K562 (cell line): ENCODE results near the gene RNF167. TPM values are rescaled to one million over a fixed set of nuclear protein-coding genes. Genes with fewer than 3 reads are reported as not detected.
A peak's percentile ranks its signal among the peaks of the same experiment; 100 is the strongest.

Experiments
- ARHGAP35 ChIP-seq: fragments of 450-650 bp; IDR thresholded peaks from 2 replicates; pipeline ENCODE4 v1.6.1; 2018; ENCODE audit not compliant: partially characterized antibody
- NKRF ChIP-seq: fragments of 450-650 bp; IDR thresholded peaks from 2 replicates; pipeline ENCODE4 v1.6.1; 2016; ENCODE audit warnings: borderline replicate concordance
- RFX5 ChIP-seq: IDR thresholded peaks from 2 replicates; pipeline ENCODE4 v1.6.1; 2011; ENCODE audit warnings: low read depth, mild to moderate bottlenecking, improper control_type of control experiment, low read length
- ZBTB40 ChIP-seq, 2 experiments: fragments of 450-650 bp in 1 of 2; sonication (generic) in 1 of 2; formaldehyde crosslinking in 1 of 2; IDR thresholded peaks; 2 replicates each; pipeline versions ENCODE4 v1.7.1 to v1.9.0; 2016 to 2022; ENCODE audit warnings: inconsistent platforms in 1 of 2, mild to moderate bottlenecking in 1 of 2, missing genetic modification reagents in 1 of 2
- ZEB2 ChIP-seq: fragments of 450-650 bp; IDR thresholded peaks from 2 replicates; pipeline ENCODE4 v1.6.1; 2016
- ZMIZ1 ChIP-seq, 2 experiments: fragments of 150-350 bp in 1 of 2; IDR thresholded peaks; 2 replicates each; pipeline ENCODE4 v1.6.1; 2012 to 2016; ENCODE audit warnings: low read depth in 2 of 2, low read length in 2 of 2, mild to moderate bottlenecking in 1 of 2, moderate library complexity in 1 of 2
- ZNF512 ChIP-seq: IDR thresholded peaks from 2 replicates; pipeline ENCODE4 v1.6.1; 2016; ENCODE audit warnings: missing genetic modification characterization, missing compliant biosample characterization
- ZSCAN29 ChIP-seq: fragments of 450-650 bp; IDR thresholded peaks from 2 replicates; pipeline ENCODE4 v1.6.1; 2017
- polyA plus RNA-seq, 8 experiments: library from polyadenylated mRNA; depleted of rRNA in 4 of 8; stranded (reverse) in 5 of 8; unstranded in 3 of 8; fragments of >200 nt; fragmentation: Nextera tagmentation in 2 of 8; fragmentation: Illumina TruSeq in 1 of 8; extraction: Ambion mirVana in 2 of 8; extraction: Trizol in 1 of 8; gene quantifications; 2 replicates each; pipeline versions ENCODE4 v1.2.1 to v1.2.3, GENCODE V29; 2011 to 2014; ENCODE audit warnings: inconsistent platforms in 1 of 8, missing spikeins in 1 of 8
- total RNA-seq, 7 experiments: library from RNA; depleted of rRNA in 6 of 7; stranded (reverse); fragments of >200 nt in 6 of 7; fragmentation: Illumina TruSeq in 2 of 7; extraction: Trizol in 2 of 7; gene quantifications; 2 replicates each; pipeline versions ENCODE4 v1.2.1 to v1.2.3, GENCODE V29; 2011 to 2021; ENCODE audit warnings: low replicate concordance in 1 of 7

Gene RNF167
- total and polyA plus RNA-seq, 9 of the 15 experiments (the other 6 are each of a cell fraction or from before 2014, with no cell fraction given): 16.5 to 143 (median 45.5) TPM

GRCh38 chr17:4966844-4967538, 26.9 kb downstream of the RNF167 start (continued):
- TF ChIP-seq ZMIZ1 (IDR thresholded peaks at IDR 0.05; ENCODE audit: low read depth in 2 of 2, low read length in 2 of 2) (no peak), RFX5 (no peak), ZBTB40 (IDR thresholded peaks at IDR 0.05) (peak; percentile 51; the same call in 1 of the 2 replicates), ZBTB40 (CRISPR knock-in tag; IDR thresholded peaks at IDR 0.05) (no peak), ZNF512 (tag) (no peak), ARHGAP35 (no peak), ZEB2 (no peak), NKRF (no peak), ZSCAN29 (no peak)
